Testis (tissue), 2 donors: Measurements from ENCODE around the gene WDR46.

ENCODE experiments used
- POLR2A ChIP-seq: fragments of 450-650 bp; IDR thresholded peaks from one replicate; pipeline ENCODE4 v1.6.1; 2017; ENCODE audit warnings: antibody characterized with exemption, mild to moderate bottlenecking, moderate library complexity
- TF ChIP-seq, protein P1 (sequence below), 3 experiments: fragments of 450-650 bp in 2 of 3; fragments of 200-600 bp in 1 of 3; sonication (generic) in 1 of 3; IDR thresholded peaks; one replicate each; pipeline ENCODE4 v1.5.1; 2016 to 2019; ENCODE audit warnings: antibody characterized with exemption in 3 of 3, mild to moderate bottlenecking in 2 of 3, moderate library complexity in 1 of 3

DNA sequence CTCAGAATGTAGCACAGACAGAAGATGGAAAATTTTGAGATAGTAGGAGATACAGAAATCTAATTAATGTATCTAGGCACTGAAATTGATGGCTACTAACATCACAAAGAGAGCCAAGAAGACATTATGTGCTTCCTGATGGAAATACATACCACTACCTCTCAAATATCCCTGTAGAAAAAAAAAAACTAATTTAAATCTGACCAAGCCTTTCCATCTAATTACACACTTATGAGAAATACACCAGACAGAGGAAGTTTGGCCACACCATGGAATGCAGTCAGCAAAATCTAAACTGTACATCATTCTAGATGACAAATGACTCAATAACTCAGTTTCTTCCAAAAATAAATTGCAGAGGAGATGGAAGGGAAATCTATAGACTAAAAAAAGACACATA lies 36.3 kb downstream of the WDR46 start:
- TF ChIP-seq, protein P1, sequence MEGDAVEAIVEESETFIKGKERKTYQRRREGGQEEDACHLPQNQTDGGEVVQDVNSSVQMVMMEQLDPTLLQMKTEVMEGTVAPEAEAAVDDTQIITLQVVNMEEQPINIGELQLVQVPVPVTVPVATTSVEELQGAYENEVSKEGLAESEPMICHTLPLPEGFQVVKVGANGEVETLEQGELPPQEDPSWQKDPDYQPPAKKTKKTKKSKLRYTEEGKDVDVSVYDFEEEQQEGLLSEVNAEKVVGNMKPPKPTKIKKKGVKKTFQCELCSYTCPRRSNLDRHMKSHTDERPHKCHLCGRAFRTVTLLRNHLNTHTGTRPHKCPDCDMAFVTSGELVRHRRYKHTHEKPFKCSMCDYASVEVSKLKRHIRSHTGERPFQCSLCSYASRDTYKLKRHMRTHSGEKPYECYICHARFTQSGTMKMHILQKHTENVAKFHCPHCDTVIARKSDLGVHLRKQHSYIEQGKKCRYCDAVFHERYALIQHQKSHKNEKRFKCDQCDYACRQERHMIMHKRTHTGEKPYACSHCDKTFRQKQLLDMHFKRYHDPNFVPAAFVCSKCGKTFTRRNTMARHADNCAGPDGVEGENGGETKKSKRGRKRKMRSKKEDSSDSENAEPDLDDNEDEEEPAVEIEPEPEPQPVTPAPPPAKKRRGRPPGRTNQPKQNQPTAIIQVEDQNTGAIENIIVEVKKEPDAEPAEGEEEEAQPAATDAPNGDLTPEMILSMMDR (IDR thresholded peaks at IDR 0.05): no peak
- no peak for TF ChIP-seq POLR2A
